Parathyroid adenoma (tissue), 2 donors: ENCODE measurements around the gene UFC1.

Source experiments
- H2AFZ ChIP-seq: fragments of 300-600 bp; sonication (generic); one replicate; pipeline ENCODE4 v1.7.0; 2017; ENCODE audit warnings: antibody characterized with exemption, mild to moderate bottlenecking
- H3K27ac ChIP-seq: fragments of 300-600 bp; sonication (generic); one replicate; pipeline ENCODE4 v1.7.0; 2017
- H3K27me3 ChIP-seq: fragments of 300-600 bp; sonication (generic); one replicate; pipeline ENCODE4 v1.7.0; 2017; ENCODE audit warnings: low read length; ENCODE audit not compliant: control insufficient read depth, insufficient read depth
- H3K36me3 ChIP-seq: fragments of 300-600 bp; sonication (generic); one replicate; pipeline ENCODE4 v1.7.0; 2017; ENCODE audit warnings: low read length; ENCODE audit not compliant: control insufficient read depth, insufficient read depth
- H3K4me1 ChIP-seq: fragments of 300-600 bp; sonication (generic); one replicate; pipeline ENCODE4 v1.7.0; 2017; ENCODE audit warnings: control low read depth
- H3K4me2 ChIP-seq: fragments of 300-600 bp; sonication (generic); one replicate; pipeline ENCODE4 v1.7.0; 2017; ENCODE audit warnings: low read length
- H3K4me3 ChIP-seq: fragments of 300-600 bp; sonication (generic); one replicate; pipeline ENCODE4 v1.7.0; 2017; ENCODE audit warnings: low read depth, low read length
- H3K79me2 ChIP-seq: fragments of 300-600 bp; sonication (generic); one replicate; pipeline ENCODE4 v1.7.0; 2017; ENCODE audit warnings: control low read depth
- H3K9ac ChIP-seq: fragments of 300-600 bp; sonication (generic); one replicate; pipeline ENCODE4 v1.7.0; 2017; ENCODE audit warnings: mild to moderate bottlenecking
- H3K9me3 ChIP-seq: fragments of 300-600 bp; sonication (generic); one replicate; pipeline ENCODE4 v1.7.0; 2017; ENCODE audit warnings: low read length; ENCODE audit not compliant: control insufficient read depth
- TF ChIP-seq, protein P1 (sequence below): fragments of 300-600 bp; sonication (generic); IDR thresholded peaks from one replicate; pipeline ENCODE4 v1.7.0; 2017; ENCODE audit warnings: antibody characterized with exemption, mild to moderate bottlenecking
- donor health status: primary hyperparathyroidism.

Gene UFC1

DNA sequence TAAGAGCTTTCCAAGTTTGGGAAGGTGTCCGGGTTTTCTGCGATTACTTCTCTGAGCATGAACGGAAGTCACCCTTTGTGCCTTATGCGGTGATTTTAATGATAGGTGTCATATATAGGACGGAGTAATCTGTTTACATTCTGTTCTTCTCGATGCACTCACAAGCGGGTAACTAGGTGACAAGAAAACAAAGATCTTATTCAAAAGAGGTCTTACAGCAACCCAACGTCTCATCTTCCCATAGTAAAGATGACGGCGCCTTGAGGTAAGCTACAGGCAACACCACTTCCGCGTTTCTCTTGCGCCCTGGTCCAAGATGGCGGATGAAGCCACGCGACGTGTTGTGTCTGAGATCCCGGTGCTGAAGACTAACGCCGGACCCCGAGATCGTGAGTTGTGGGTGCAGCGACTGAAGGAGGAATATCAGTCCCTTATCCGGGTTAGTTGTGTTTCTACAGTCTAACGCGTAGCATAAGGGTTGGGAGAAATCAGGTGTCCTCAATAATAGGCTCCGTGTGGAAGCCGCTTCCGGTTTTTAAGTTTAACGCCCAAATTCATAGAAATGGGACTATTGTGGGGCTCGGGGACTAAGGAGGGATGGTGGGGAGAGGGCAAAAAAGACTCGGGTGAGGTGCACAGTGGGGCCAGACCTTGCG, at the start of gene UFC1:
Gene UFC1 (plus strand): TSS at position 297 of the 656 bp plus-strand sequence. CDS start 20 bp downstream, at position 317.
- H2AFZ ChIP-seq = peak within 1 kb of the TSS; percentile 78
- peak within 1 kb of the TSS; percentile 71 for H3K4me2 ChIP-seq
- TF ChIP-seq, protein P1, sequence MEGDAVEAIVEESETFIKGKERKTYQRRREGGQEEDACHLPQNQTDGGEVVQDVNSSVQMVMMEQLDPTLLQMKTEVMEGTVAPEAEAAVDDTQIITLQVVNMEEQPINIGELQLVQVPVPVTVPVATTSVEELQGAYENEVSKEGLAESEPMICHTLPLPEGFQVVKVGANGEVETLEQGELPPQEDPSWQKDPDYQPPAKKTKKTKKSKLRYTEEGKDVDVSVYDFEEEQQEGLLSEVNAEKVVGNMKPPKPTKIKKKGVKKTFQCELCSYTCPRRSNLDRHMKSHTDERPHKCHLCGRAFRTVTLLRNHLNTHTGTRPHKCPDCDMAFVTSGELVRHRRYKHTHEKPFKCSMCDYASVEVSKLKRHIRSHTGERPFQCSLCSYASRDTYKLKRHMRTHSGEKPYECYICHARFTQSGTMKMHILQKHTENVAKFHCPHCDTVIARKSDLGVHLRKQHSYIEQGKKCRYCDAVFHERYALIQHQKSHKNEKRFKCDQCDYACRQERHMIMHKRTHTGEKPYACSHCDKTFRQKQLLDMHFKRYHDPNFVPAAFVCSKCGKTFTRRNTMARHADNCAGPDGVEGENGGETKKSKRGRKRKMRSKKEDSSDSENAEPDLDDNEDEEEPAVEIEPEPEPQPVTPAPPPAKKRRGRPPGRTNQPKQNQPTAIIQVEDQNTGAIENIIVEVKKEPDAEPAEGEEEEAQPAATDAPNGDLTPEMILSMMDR = no peak
- H3K27ac ChIP-seq = peak within 1 kb of the TSS; percentile 91
- H3K27me3 ChIP-seq = no peaks in the 10 kb centered on the region
- H3K36me3 ChIP-seq = no peaks in the 10 kb centered on the region
- H3K4me3 ChIP-seq = peak within 1 kb of the TSS; percentile 99
- no peak within 1 kb of the TSS for H3K9ac ChIP-seq
- H3K9me3 ChIP-seq = no peaks in the 10 kb centered on the region
- no peaks in the 10 kb centered on the region for H3K79me2 ChIP-seq
- no peaks in the 10 kb centered on the region for H3K4me1 ChIP-seq

- no peak overlapping the region for H3K27ac ChIP-seq
- peaks cover 7% of the 10 kb centered on the region for H3K79me2 ChIP-seq
- no peaks in the 10 kb centered on the region for H3K36me3 ChIP-seq
- no peaks in the 10 kb centered on the region for H3K9me3 ChIP-seq
- no peak overlapping the region for H3K9ac ChIP-seq
- no peak overlapping the region for H3K4me2 ChIP-seq
- no peak overlapping the region for H2AFZ ChIP-seq
- no peaks in the 10 kb centered on the region for H3K4me1 ChIP-seq
- TF ChIP-seq, protein P1 = no peak
- no peak overlapping the region for H3K4me3 ChIP-seq
- no peaks in the 10 kb centered on the region for H3K27me3 ChIP-seq
Observed at GRCh38 chr1:161106431-161106830, 47.3 kb upstream of the UFC1 start.

DNA sequence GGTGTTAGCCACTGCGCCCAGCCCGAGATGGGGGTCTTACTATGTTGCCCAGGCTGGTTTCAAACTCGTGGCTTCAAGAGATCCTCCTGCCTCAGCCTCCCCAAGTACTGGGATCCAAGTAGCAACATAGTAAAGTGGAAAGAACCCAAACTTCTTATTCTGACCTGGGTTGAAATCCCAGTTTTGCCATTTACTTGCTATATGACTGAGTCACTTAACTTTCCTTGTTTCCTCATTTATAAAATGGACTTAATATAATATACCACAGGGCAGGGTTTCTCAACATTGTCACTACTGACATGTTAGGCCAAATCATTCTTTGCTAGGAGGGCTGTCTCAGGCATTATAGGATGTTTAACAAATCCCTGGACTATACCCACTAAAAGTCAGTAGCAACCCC, 42.7 kb upstream of the UFC1 start:
- Histone ChIP-seq H3K4me1 (no peaks in the 10 kb centered on the region), H3K4me2 (no peak overlapping the region), H3K36me3 (no peaks in the 10 kb centered on the region), H3K9ac (no peak overlapping the region), H3K27ac (no peak overlapping the region), H2AFZ (no peak overlapping the region), H3K4me3 (no peak overlapping the region), H3K9me3 (no peaks in the 10 kb centered on the region), H3K79me2 (peaks cover 19% of the 10 kb centered on the region), H3K27me3 (no peaks in the 10 kb centered on the region)
- TF ChIP-seq, protein P1 = no peak

GRCh38 chr1:161111527-161111926, 42.3 kb upstream of the UFC1 start:
- Histone ChIP-seq H3K9me3 (no peaks in the 10 kb centered on the region), H3K79me2 (peaks cover 19% of the 10 kb centered on the region), H3K27me3 (no peaks in the 10 kb centered on the region), H2AFZ (no peak overlapping the region), H3K4me3 (no peak overlapping the region), H3K4me2 (no peak overlapping the region), H3K27ac (no peak overlapping the region), H3K4me1 (no peaks in the 10 kb centered on the region), H3K9ac (no peak overlapping the region), H3K36me3 (no peaks in the 10 kb centered on the region)
- TF ChIP-seq, protein P1 = no peak

- H3K9ac ChIP-seq = no peak overlapping the region
- H2AFZ ChIP-seq = no peak overlapping the region
- H3K4me2 ChIP-seq = no peak overlapping the region
- no peaks in the 10 kb centered on the region for H3K9me3 ChIP-seq
- peaks cover 31% of the 10 kb centered on the region for H3K79me2 ChIP-seq
- TF ChIP-seq, protein P1 = no peak
- H3K27ac ChIP-seq = no peak overlapping the region
- H3K36me3 ChIP-seq = no peaks in the 10 kb centered on the region
- no peaks in the 10 kb centered on the region for H3K27me3 ChIP-seq
- peaks cover 2% of the 10 kb centered on the region for H3K4me1 ChIP-seq
- no peak overlapping the region for H3K4me3 ChIP-seq
Observed at GRCh38 chr1:161113915-161114314, 39.9 kb upstream of the UFC1 start.
